Transverse colon (tissue), 3 donors: ENCODE data around the gene CIC.

Experiments used
- CTCF ChIP-seq, 5 experiments: fragments of 200-600 bp in 3 of 5; fragments of 450-650 bp in 2 of 5; sonication (generic) in 3 of 5; IDR thresholded peaks; 1 replicate in 2 of 5; 2 replicates in 3 of 5; pipeline ENCODE4 v1.5.1; 2016 to 2017; ENCODE audit warnings: antibody characterized with exemption in 5 of 5, inconsistent platforms in 3 of 5, mild to moderate bottlenecking in 2 of 5, moderate library complexity in 1 of 5
- POLR2A ChIP-seq: fragments of 450-650 bp; IDR thresholded peaks from one replicate; pipeline ENCODE4 v1.6.1; 2016; ENCODE audit warnings: antibody characterized with exemption, mild to moderate bottlenecking, moderate library complexity

- no peak for TF ChIP-seq CTCF (IDR thresholded peaks at IDR 0.05)
- TF ChIP-seq POLR2A = no peak
Observed at GRCh38 chr19:42309686-42310085, 40.6 kb downstream of the CIC start.
